Bone marrow (tissue), 2 donors: Measurements from ENCODE around the gene CEPT1.
A peak's percentile ranks its signal among the peaks of the same experiment; 100 is the strongest.
"Not testable (repeated sequence)": the region's sequence is repeated elsewhere in the genome, so short reads cannot be mapped to it uniquely, and the experiment has no call there.

Experiments
- DNase-seq, 2 donors: peaks; one replicate each; lab custom pipeline; 2025; lab: John Stamatoyannopoulos, UW

The CEPT1 gene

DNA sequence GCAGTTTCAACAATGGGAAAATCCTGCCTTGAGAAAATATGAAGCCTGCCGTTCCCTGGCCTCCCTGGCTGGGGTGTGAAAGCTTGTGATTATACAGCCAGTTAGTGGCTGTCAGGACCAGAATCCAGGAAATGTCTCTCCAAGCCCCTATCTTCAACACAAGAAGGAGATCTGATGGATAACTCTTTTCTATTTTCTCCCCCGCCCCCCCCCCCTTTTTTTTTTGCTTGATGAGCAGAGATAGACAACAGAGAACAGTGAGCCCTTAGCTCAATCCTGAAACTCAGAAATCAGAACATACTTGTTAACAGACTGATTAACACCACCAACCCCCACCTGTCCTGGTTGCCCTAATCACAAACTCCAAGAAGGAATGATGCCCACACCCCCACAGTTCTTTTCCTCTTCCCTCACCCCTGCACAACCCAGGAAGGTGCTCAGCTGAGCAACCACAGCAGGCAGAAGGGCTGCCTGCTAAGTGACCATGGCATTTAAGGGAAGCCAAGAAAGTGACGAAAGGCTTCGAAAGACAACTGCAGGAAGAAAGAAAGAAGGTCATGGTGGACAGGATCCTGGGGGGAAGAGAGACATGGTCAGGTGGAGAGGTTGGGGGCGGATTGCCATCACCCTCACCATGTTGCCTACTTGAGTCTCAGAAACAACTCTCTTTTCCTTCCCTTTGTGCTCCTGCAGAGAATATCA is 72.8 kb downstream of the CEPT1 start:
- DNase-seq: no peak

DNA sequence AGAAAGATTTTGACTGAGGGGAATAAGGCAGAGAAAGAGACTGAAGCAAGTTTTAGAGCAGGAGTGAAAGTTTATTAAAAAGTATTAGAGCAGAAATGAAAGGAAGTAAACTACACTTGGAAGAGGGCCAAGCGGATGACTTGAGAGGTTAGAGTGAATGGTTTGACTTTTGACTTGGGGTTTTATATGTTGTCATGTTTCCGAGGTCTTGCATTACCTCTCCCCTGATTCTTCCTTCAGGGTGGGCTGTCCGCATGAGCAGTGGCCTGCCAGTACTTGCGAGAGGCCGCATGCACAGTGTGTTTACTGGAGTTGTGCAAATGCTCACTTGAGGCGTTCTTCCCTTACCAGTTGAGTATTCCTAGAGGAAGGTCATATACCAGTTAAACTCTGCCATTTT is 73.4 kb downstream of the CEPT1 start:
- no peak for DNase-seq

- no peak for DNase-seq
Observed at GRCh38 chr1:111214074-111214801, 74.2 kb downstream of the CEPT1 start.

DNA sequence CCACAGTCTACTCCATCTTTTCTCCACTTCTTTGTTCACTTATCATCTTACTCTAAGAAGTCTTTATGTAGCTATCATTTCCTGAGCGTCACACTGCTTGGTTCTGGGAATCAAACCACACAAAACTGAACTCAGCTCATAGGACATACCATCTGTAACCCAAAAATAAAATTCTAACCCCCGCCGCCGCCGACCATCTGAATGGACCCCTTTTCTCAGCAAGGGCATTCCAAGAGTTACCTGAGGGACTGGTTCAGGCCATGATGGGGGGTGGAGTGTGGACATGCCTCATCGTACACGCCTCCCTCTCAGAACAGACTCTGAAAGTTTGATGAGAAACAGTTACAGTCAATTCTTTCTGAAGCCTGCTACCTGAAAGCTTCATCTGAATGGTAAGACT is 74.9 kb downstream of the CEPT1 start:
- no peak for DNase-seq

- not testable (repeated sequence) for DNase-seq
Observed at GRCh38 chr1:111215285-111215684, 75.3 kb downstream of the CEPT1 start.

- DNase-seq: no peak
Observed at GRCh38 chr1:111216751-111217150, 76.7 kb downstream of the CEPT1 start.

DNA sequence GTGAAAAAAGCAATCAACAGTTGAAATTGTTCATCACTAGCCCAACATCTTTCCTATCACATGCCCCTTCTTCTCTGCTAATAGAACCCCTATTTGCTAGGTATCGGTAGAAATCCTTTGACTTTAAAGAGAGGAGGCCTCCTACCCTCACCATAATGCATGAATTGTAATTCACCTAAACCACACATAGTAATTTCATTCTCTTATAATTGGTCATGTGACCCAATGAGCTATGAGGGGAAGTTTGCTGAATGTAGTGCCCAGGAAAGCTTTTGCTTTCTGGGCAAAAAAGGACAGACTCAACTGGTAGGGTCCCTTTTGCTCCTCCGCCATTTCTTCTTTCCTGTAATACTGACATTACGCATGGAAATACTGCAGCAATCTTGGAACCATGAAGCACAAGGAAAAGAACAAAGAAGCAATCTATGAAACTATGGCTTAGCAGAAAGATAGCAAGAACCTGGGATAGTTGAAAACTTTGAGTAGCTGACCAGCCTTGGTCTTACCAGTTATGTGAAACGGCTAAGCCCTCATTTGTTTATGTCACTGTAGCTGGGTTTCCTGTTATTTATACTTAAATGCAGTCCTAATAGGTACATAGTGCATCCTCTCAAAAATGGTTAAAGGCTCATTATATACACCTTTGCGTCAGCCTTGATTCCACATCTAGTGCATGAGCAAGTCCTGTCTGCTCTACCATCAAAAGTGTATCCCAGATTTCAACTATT is 77.3 kb downstream of the CEPT1 start:
- DNase-seq: no peak

- no peak for DNase-seq
Observed at GRCh38 chr1:111218701-111219556, 78.9 kb downstream of the CEPT1 start.

- no peak for DNase-seq
Observed at GRCh38 chr1:111219557-111220286, 79.7 kb downstream of the CEPT1 start.

DNA sequence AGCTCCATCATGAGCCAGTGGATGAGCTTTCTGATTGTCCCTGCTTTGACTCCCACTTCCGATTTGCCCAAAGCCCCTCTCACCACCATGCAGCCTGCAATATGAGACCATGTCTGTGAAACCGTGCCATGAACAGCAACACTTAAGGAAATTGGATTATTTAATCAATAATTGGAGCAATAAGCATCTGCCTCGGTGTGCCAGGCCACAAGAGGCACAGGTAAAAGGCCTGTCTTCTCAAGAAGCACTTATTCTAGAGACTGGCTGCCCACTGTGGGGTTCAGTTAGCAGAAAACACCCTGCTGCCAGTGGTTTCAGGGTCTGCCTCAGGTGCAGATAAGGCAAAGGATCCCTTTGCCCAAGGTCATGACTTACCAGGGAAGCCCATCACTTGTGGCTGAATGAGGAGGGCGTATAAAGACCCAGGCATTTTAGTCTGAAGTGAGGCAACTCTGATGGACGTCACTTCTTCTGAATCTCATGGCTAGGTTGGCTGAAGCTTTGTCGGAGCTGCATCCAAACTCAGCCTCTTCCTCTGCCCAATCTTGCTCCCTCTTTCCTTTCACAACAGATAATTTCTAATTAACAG is 80.4 kb downstream of the CEPT1 start:
- no peak for DNase-seq

GRCh38 chr1:111221276-111221632 is 81.2 kb downstream of the CEPT1 start:
- DNase-seq: no peak

GRCh38 chr1:111221633-111222291 is 81.7 kb downstream of the CEPT1 start:
- peak in 1 of 2 donors; percentile 60 for DNase-seq

GRCh38 chr1:111222308-111223125 is 82.5 kb downstream of the CEPT1 start:
- DNase-seq: peak; percentile 27 to 33

- DNase-seq: no peak
Observed at GRCh38 chr1:111223126-111223685, 83.2 kb downstream of the CEPT1 start.

- no peak for DNase-seq
Observed at GRCh38 chr1:111225091-111225490, 85.1 kb downstream of the CEPT1 start.

GRCh38 chr1:111225717-111226400 is 85.8 kb downstream of the CEPT1 start:
- no peak for DNase-seq

DNA sequence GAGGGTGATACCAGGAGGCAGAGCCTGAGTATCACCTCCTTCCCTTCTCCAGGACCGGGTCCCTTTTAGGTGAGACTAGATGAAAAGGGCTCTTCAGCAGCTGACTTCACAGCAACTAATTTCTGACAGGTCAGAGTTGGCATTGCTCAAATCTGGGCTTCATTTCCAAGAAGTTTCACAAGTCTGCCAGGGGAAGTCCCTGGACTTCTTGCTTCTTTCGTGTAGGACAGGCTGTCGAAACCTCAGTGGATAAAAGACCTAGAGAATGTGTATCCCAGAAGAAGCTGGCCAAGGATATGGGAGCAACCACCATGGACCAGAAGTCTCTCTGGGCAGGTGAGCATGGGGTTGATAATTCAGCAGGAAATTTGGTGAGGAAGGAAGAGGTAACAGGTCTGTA is 87.4 kb downstream of the CEPT1 start, which contains the start of gene CHI3L2:
Gene CHI3L2, plus strand, starts transcription at position 280 of the 400 bp plus-strand sequence. Its CDS starts 17 bp downstream, at position 297.
- no peak for DNase-seq
